SU-DHL-6 (cell line): Measurements from ENCODE around the gene NAV2.

Source experiments
- H2AFZ ChIP-seq: fragments of 200-600 bp; sonication (generic); 2 replicates; pipeline ENCODE4 v1.6.1; 2014; ENCODE audit warnings: low read depth, mild to moderate bottlenecking, moderate library complexity, mixed read lengths, antibody characterized with exemption, low read length; ENCODE audit not compliant: severe bottlenecking
- H3F3A ChIP-seq: fragments of 200-600 bp; shearing (Covaris generic); 2 replicates; pipeline ENCODE4 v1.6.0; 2016; ENCODE audit warnings: antibody characterized with exemption, mild to moderate bottlenecking; ENCODE audit not compliant: insufficient read depth
- H3K27ac ChIP-seq: fragments of 200-600 bp; sonication (generic); 2 replicates; pipeline ENCODE4 v1.5.1; 2016; ENCODE audit warnings: low read depth, mild to moderate bottlenecking, low read length, moderate library complexity, mixed read lengths
- H3K27me3 ChIP-seq: fragments of 200-600 bp; sonication (generic), shearing (Covaris generic); 2 replicates; pipeline ENCODE4 v1.6.0; 2014; ENCODE audit warnings: mild to moderate bottlenecking, low read length
- H3K36me3 ChIP-seq: fragments of 200-600 bp; sonication (generic); 2 replicates; pipeline ENCODE4 v1.6.1; 2014; ENCODE audit warnings: mild to moderate bottlenecking, low read length, mixed read lengths
- H3K4me2 ChIP-seq: fragments of 300-600, 200-600 bp; shearing (Covaris generic), sonication (generic); 2 replicates; pipeline ENCODE4 v1.6.0; 2014; ENCODE audit warnings: low read length, low read depth, mild to moderate bottlenecking; ENCODE audit not compliant: poor library complexity, severe bottlenecking
- H3K4me3 ChIP-seq: fragments of 200-600 bp; sonication (generic); 2 replicates; pipeline ENCODE4 v1.5.1; 2014; ENCODE audit warnings: antibody characterized with exemption, low read length, mild to moderate bottlenecking, mixed read lengths; ENCODE audit not compliant: insufficient read depth, poor library complexity, severe bottlenecking
- H3K79me2 ChIP-seq: fragments of 200-600 bp; sonication (generic); 2 replicates; pipeline ENCODE4 v1.6.1; 2014; ENCODE audit warnings: mild to moderate bottlenecking, low read length, moderate library complexity; ENCODE audit not compliant: insufficient read depth
- H3K9ac ChIP-seq: fragments of 200-600 bp; sonication (generic); 2 replicates; pipeline ENCODE4 v1.7.0; 2014; ENCODE audit warnings: mild to moderate bottlenecking, low read length
- H3K9me2 ChIP-seq: fragments of 200-600 bp; sonication (generic); replicated peaks from 2 replicates; pipeline ENCODE4 v1.6.1; 2014; ENCODE audit warnings: low read length; ENCODE audit not compliant: insufficient read depth
- H3K9me3 ChIP-seq: fragments of 200-600 bp; sonication (generic); 2 replicates; pipeline ENCODE4 v1.6.1; 2014; ENCODE audit warnings: low read length, mixed read lengths; ENCODE audit not compliant: insufficient read depth
- H4K20me1 ChIP-seq: fragments of 200-600 bp; sonication (generic); 2 replicates; pipeline ENCODE4 v1.6.1; 2014; ENCODE audit warnings: low read depth, mild to moderate bottlenecking, antibody characterized with exemption, low read length, moderate library complexity, mixed read lengths
- CTCF ChIP-seq: fragments of 200-600 bp; sonication (generic); IDR thresholded peaks from one replicate; pipeline ENCODE4 v1.5.1; 2017; ENCODE audit warnings: antibody characterized with exemption, mild to moderate bottlenecking, low read length, moderate library complexity; ENCODE audit not compliant: insufficient read depth, poor library complexity, severe bottlenecking
- EZH2phosphoT487 ChIP-seq: fragments of 200-600 bp; sonication (generic), shearing (Covaris generic); conservative IDR thresholded peaks from 2 replicates; pipeline ENCODE4 v1.6.1; 2018; ENCODE audit warnings: mild to moderate bottlenecking, antibody characterized with exemption, low read length, moderate library complexity, mixed read lengths

NAV2 gene

DNA sequence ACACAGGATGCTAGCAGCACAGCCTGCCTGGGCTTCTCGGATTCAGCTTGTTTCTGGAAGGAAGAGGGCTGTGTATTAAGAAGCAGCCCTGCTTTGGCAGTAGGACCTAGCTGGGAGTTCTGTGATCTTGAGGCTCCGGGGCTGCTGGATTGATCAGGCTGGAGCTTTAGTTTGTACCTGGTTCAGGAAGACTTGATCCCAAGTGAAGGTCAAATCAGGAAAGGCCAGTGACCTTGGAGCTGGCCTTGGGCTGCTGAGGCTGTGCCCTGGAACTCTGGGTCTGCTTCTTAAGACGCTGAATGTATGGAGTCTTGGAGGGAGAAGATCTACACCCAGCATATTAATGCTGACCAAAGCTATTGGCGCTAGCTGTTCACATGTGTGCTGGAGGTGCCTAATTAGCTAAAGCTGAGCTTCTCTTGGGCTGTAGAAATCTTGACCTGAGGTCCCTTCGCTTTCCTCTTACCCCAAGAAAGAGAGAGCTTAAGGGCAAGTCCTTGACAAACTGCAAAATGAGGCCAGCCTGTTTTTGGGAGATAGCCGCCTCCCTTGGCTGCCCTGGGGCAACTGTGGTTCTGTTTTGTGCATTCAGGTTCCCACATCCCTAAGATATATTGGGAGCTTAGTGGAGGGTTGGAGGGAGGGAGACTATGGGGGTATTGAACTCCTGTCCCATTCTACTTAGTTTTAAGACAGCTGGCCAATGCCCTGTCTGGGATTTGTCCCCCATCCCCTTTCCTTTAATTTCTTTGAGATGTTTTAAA lies 311.7 kb downstream of the NAV2 start:
- H3K9me3 ChIP-seq: no peaks in the 10 kb centered on the region
- TF ChIP-seq EZH2phosphoT487 (no peak), CTCF (no peak)
- no peak overlapping the region for H3K4me3 ChIP-seq
- no peaks in the 10 kb centered on the region for H3K9me2 ChIP-seq
- H3F3A ChIP-seq: no peaks in the 10 kb centered on the region
- H3K27ac ChIP-seq: no peak overlapping the region
- no peaks in the 10 kb centered on the region for H4K20me1 ChIP-seq
- H3K27me3 ChIP-seq: no peaks in the 10 kb centered on the region
- H2AFZ ChIP-seq: no peak overlapping the region
- H3K9ac ChIP-seq: no peak overlapping the region
- H3K79me2 ChIP-seq: no peaks in the 10 kb centered on the region
- no peaks in the 10 kb centered on the region for H3K36me3 ChIP-seq
- H3K4me2 ChIP-seq: no peak overlapping the region

- Histone ChIP-seq H2AFZ (no peak overlapping the region), H3K27ac (no peak overlapping the region), H3K36me3 (no peaks in the 10 kb centered on the region), H3K9me3 (no peaks in the 10 kb centered on the region), H4K20me1 (no peaks in the 10 kb centered on the region), H3K27me3 (no peaks in the 10 kb centered on the region), H3K9me2 (no peaks in the 10 kb centered on the region), H3K4me3 (no peak overlapping the region), H3K9ac (no peak overlapping the region), H3K79me2 (no peaks in the 10 kb centered on the region), H3F3A (no peaks in the 10 kb centered on the region), H3K4me2 (no peak overlapping the region)
- TF ChIP-seq EZH2phosphoT487 (no peak), CTCF (no peak)
Observed at GRCh38 chr11:20025332-20025840, 312.7 kb downstream of the NAV2 start.

GRCh38 chr11:20026629-20027555 lies 314.3 kb downstream of the NAV2 start:
- no peaks in the 10 kb centered on the region for H3F3A ChIP-seq
- no peaks in the 10 kb centered on the region for H3K79me2 ChIP-seq
- H3K36me3 ChIP-seq: no peaks in the 10 kb centered on the region
- H3K4me2 ChIP-seq: no peak overlapping the region
- no peaks in the 10 kb centered on the region for H4K20me1 ChIP-seq
- H3K27ac ChIP-seq: no peak overlapping the region
- H2AFZ ChIP-seq: no peak overlapping the region
- H3K4me3 ChIP-seq: no peak overlapping the region
- peaks cover 5% of the 10 kb centered on the region; the same call in 1 of the 2 replicates for H3K27me3 ChIP-seq
- no peak overlapping the region for H3K9ac ChIP-seq
- H3K9me2 ChIP-seq: no peaks in the 10 kb centered on the region
- no peak for TF ChIP-seq EZH2phosphoT487
- TF ChIP-seq CTCF: no peak
- H3K9me3 ChIP-seq: no peaks in the 10 kb centered on the region
